ENCODE data around the gene TMEM187. TPM values are rescaled to one million over a fixed set of nuclear protein-coding genes. Genes with fewer than 3 reads are reported as not detected.

TMEM187 gene
- total and polyA plus RNA-seq, 12 donors = 4.0 to 29.2 (median 12.9) TPM

DNA sequence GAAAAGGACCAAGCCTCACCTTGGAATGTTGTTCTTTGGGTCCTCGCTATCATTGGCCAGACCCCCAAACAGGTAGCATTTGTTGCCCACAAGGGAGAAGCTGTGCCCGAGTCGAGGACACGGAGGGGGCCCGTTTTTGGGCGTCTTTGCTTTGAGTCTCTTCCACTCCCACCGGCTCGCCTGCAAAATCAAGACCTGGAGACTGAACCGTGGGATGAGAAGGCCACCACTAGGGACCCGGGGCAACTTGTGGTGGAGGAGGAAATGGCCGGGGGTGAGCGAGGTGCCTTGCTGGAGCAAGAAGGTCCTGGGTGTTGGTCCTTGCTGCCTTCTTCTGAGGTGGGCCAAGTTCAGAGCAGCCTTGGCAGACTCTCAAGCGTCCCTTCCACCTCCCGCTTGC, 8.4 kb upstream of the TMEM187 start:
- peaks cover 12 to 36% of the 10 kb centered on the region in 2 donors for H3K4me1 ChIP-seq (replicated peaks in 1 of 2)
- no peak overlapping the region for H3K4me3 ChIP-seq
- H3K27ac ChIP-seq = no peak overlapping the region
- DNase-seq = no peak
- no peak for TF ChIP-seq POLR2A (IDR thresholded peaks at IDR 0.05)
- TF ChIP-seq, protein P1, sequence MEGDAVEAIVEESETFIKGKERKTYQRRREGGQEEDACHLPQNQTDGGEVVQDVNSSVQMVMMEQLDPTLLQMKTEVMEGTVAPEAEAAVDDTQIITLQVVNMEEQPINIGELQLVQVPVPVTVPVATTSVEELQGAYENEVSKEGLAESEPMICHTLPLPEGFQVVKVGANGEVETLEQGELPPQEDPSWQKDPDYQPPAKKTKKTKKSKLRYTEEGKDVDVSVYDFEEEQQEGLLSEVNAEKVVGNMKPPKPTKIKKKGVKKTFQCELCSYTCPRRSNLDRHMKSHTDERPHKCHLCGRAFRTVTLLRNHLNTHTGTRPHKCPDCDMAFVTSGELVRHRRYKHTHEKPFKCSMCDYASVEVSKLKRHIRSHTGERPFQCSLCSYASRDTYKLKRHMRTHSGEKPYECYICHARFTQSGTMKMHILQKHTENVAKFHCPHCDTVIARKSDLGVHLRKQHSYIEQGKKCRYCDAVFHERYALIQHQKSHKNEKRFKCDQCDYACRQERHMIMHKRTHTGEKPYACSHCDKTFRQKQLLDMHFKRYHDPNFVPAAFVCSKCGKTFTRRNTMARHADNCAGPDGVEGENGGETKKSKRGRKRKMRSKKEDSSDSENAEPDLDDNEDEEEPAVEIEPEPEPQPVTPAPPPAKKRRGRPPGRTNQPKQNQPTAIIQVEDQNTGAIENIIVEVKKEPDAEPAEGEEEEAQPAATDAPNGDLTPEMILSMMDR (IDR thresholded peaks at IDR 0.05) = no peak
- H3K9me3 ChIP-seq (replicated peaks in 1 of 3) = no peaks in the 10 kb centered on the region
- intact Hi-C loops (cut with DNase I) = no loop called here
- no peaks in the 10 kb centered on the region for H3K27me3 ChIP-seq
- 90 to 94% (median 92%) methylated on average over 5 to 14 of the region's 14 CpGs; no CpG with 5 or more reads in 1 of the 4 donors for WGBS, 4 donors
- H3K36me3 ChIP-seq (replicated peaks in 1 of 2) = peaks cover 0 to 46% of the 10 kb centered on the region in 2 donors

DNA sequence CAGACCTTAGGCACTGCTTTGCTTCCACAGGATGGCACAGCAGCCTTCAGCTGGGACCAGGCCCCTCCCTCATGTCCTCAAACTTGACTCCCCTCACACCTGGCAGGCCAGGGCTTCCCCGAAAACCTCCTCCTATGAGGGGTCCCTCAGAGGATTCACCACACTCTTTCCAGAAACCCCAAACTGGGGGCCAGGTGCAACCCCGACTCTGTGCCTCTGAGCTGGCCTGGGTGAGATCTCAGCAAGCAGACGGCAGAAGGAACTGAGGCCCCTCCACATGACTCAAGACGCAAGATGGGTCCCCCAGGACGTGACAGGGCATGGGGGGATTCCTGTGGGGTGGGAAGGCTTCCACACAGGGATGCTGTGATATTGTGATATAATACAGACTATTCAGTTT, 7.1 kb upstream of the TMEM187 start:
- Histone ChIP-seq H3K4me3 (no peak overlapping the region), H3K9me3 (replicated peaks in 1 of 3) (no peaks in the 10 kb centered on the region), H3K27ac (no peak overlapping the region), H3K27me3 (no peaks in the 10 kb centered on the region), H3K36me3 (replicated peaks in 1 of 2) (peaks cover 0 to 33% of the 10 kb centered on the region in 2 donors), H3K4me1 (replicated peaks in 1 of 2) (peaks cover 12 to 41% of the 10 kb centered on the region in 2 donors)
- no peak for TF ChIP-seq POLR2A (IDR thresholded peaks at IDR 0.05)
- TF ChIP-seq, protein P1 (IDR thresholded peaks at IDR 0.05) = no peak
- intact Hi-C loops (cut with DNase I) = no loop called here
- no peak for DNase-seq
- 69 to 77% (median 74%) methylated on average over 2 to 5 of the region's 5 CpGs; no CpG with 5 or more reads in 1 of the 4 donors for WGBS, 4 donors

DNA sequence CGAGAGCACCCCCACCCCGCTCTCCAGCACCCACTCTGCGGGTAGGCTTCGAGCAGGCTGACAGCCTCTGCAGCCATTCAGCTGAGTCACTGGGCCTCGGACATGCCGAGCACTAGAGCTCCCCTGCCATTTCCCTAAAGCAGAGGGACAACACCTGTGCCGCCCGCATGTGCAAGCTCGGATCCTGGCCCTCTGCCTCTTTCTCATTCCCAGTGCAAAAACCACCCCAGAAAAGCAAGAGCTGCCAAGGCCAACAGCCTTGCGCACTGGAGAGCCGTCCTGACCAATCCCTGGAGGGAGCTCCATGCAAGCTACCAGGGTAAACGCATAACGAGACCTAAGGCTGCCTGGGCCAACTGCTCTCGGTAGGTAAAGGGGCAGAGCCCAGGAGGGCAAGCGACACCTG, 6.3 kb upstream of the TMEM187 start:
- Histone ChIP-seq H3K4me1 (replicated peaks in 1 of 2) (peaks cover 12 to 41% of the 10 kb centered on the region in 2 donors), H3K27ac (peak overlapping the region in 3 of 5 donors; percentile 13 to 98 (median 98)), H3K36me3 (replicated peaks in 1 of 2) (peaks cover 0 to 24% of the 10 kb centered on the region in 2 donors), H3K4me3 (no peak overlapping the region), H3K27me3 (no peaks in the 10 kb centered on the region), H3K9me3 (replicated peaks in 1 of 3) (no peaks in the 10 kb centered on the region)
- WGBS, 4 donors = 39 to 87% (median 74%) methylated on average over 2 to 15 of the region's 15 CpGs
- TF ChIP-seq POLR2A (IDR thresholded peaks at IDR 0.05) = peak in 1 of 2 donors; percentile 30
- TF ChIP-seq, protein P1 (IDR thresholded peaks at IDR 0.05) = no peak
- peak in 6 of 7 donors; percentile 72 to 84 (median 77) for DNase-seq
- intact Hi-C loops (cut with DNase I) = no loop called here

DNA sequence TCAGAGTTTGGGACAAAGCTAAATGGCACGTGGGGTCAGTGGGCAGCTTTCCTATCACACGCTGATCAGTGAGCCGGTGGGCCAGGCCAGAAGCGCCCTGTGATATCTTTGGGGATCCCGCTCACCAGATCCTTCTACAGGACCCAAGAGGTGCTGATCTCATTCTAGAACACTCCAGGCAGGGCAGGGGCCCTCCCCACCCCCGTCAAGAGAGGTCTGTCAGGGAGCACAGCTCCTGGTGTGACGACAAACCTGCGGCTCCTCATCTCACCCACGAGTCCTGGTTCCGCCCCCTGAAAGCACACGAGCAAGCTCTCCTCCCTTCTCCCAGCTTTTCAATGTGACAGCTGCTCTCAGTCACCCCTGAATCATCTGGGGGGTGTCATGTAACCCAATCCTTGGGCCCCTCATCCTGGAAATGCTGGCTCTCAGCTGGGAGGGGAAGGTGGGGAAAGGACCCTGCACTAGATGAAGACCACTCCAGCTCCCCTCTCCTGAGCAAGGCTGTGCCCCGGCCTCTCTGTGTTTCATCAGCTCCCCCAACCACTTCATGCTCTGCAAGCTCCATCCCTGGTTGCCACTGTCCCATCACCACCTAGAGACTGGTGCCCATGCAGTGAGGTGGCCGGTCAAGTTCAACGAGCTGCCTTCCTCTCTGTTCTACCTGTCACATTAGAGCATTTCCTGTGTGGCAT, 5.6 kb upstream of the TMEM187 start:
- Histone ChIP-seq H3K27ac (peak overlapping the region in 3 of 5 donors; percentile 13 to 98 (median 98)), H3K4me3 (no peak overlapping the region), H3K9me3 (replicated peaks in 1 of 3) (no peaks in the 10 kb centered on the region), H3K4me1 (replicated peaks in 1 of 2) (peaks cover 12 to 41% of the 10 kb centered on the region in 2 donors), H3K36me3 (replicated peaks in 1 of 2) (peaks cover 0 to 17% of the 10 kb centered on the region in 2 donors), H3K27me3 (no peaks in the 10 kb centered on the region)
- intact Hi-C loops (cut with DNase I) = no loop called here
- TF ChIP-seq, protein P1 (IDR thresholded peaks at IDR 0.05) = no peak
- TF ChIP-seq POLR2A (IDR thresholded peaks at IDR 0.05) = no peak
- no peak for DNase-seq
- WGBS, 4 donors = 46 to 82% (median 68%) methylated on average over 3 to 14 of the region's 14 CpGs

All from adrenal gland (tissue), 12 donors.